ENCODE data around the gene ACTR3C. TPM values are rescaled to one million over a fixed set of nuclear protein-coding genes. Genes with fewer than 3 reads are reported as not detected.
"Not testable (repeated sequence)": the region's sequence is repeated elsewhere in the genome, so short reads cannot be mapped to it uniquely, and the experiment has no call there.

Gene ACTR3C
- total RNA-seq, 1 experiment from 2014 or later, result 8.0 TPM

DNA sequence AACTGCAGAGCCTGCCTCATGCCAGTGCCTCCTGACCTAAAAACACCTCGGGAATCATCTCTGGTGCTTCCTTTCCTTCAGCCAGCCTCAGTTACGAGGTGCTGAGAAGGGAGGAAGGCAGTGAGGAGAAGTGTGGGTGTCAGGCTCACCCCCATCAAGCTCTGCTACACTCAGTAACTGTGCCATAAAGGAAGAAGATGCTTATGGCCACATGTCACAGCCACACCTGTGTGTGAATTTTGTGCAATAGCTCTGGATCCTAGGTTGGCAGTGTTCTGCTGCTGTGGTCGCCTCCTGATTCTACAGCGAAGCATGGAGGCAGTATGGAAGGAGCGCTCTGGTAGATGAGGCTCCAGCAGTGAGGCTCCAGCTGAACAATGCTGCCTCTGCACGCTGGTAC, 34.5 kb downstream of the ACTR3C start:
- DNase-seq; H3K27ac Mint-ChIP-seq (ENCODE audit: unreplicated experiment); H3K9me3 Mint-ChIP-seq (ENCODE audit: unreplicated experiment); H3K36me3 Mint-ChIP-seq (ENCODE audit: insufficient read depth, unreplicated experiment); POLR2A ChIA-PET; CTCF ChIA-PET; BruUV-seq (replicated peaks); H3K4me3 Mint-ChIP-seq (ENCODE audit: unreplicated experiment); H3K27me3 Mint-ChIP-seq (ENCODE audit: insufficient read depth, unreplicated experiment); H3K4me3 ChIP-seq (ENCODE audit: low read depth, low read length); H3K4me1 ChIP-seq; intact Hi-C loops (cut with micrococcal nuclease; ENCODE audit: unreplicated experiment); H3K9me3 ChIP-seq; H3K27me3 ChIP-seq (replicated peaks; ENCODE audit: control insufficient read depth, insufficient read depth, low read length); H3K36me3 ChIP-seq (ENCODE audit: control insufficient read depth, insufficient read depth, low read length); H3K4me1 Mint-ChIP-seq (ENCODE audit: low read depth, unreplicated experiment): not testable (repeated sequence)

GRCh38 chr7:150287815-150288214, 35.5 kb downstream of the ACTR3C start:
- H3K4me3 Mint-ChIP-seq (ENCODE audit: unreplicated experiment); H3K27me3 Mint-ChIP-seq (ENCODE audit: insufficient read depth, unreplicated experiment); H3K27ac Mint-ChIP-seq (ENCODE audit: unreplicated experiment); H3K4me3 ChIP-seq (ENCODE audit: low read depth, low read length); H3K9me3 Mint-ChIP-seq (ENCODE audit: unreplicated experiment); CTCF ChIA-PET; BruUV-seq (replicated peaks); H3K4me1 Mint-ChIP-seq (ENCODE audit: low read depth, unreplicated experiment); H3K27me3 ChIP-seq (replicated peaks; ENCODE audit: control insufficient read depth, insufficient read depth, low read length); DNase-seq; H3K36me3 Mint-ChIP-seq (ENCODE audit: insufficient read depth, unreplicated experiment); H3K4me1 ChIP-seq; POLR2A ChIA-PET; H3K9me3 ChIP-seq; H3K36me3 ChIP-seq (ENCODE audit: control insufficient read depth, insufficient read depth, low read length): not testable (repeated sequence)
- intact Hi-C loops (cut with micrococcal nuclease; ENCODE audit: unreplicated experiment), result loop anchor here (2.0 kb wide), 1 partner anchor 35 kb away; the partner anchor contains the start of genes ACTR3C and LRRC61

GRCh38 chr7:150285849-150286754, 37.2 kb downstream of the ACTR3C start:
- H3K4me3 ChIP-seq (ENCODE audit: low read depth, low read length); H3K27ac Mint-ChIP-seq (ENCODE audit: unreplicated experiment); H3K36me3 Mint-ChIP-seq (ENCODE audit: insufficient read depth, unreplicated experiment); H3K4me1 Mint-ChIP-seq (ENCODE audit: low read depth, unreplicated experiment); BruUV-seq (replicated peaks); H3K9me3 Mint-ChIP-seq (ENCODE audit: unreplicated experiment); H3K27me3 ChIP-seq (replicated peaks; ENCODE audit: control insufficient read depth, insufficient read depth, low read length); H3K4me1 ChIP-seq; H3K36me3 ChIP-seq (ENCODE audit: control insufficient read depth, insufficient read depth, low read length); POLR2A ChIA-PET; H3K27me3 Mint-ChIP-seq (ENCODE audit: insufficient read depth, unreplicated experiment); H3K9me3 ChIP-seq: not testable (repeated sequence)
- TF ChIP-seq CTCF (IDR thresholded peaks at IDR 0.05; ENCODE audit: insufficient read depth in 1 of 2, low read depth in 1 of 2, low read length in 1 of 2, severe bottlenecking in 1 of 2, unreplicated experiment in 1 of 2), result peak; percentile 46 to 70
- DNase-seq, result peak; percentile 51 to 52
- intact Hi-C loops (cut with micrococcal nuclease; ENCODE audit: unreplicated experiment), result loop anchor here (1.0 to 2.0 kb wide), 2 partner anchors 37 to 135 kb away; partner anchors contain the start of genes ACTR3C and LRRC61
- CTCF ChIA-PET, result interaction anchor here (1.2 kb wide), 1 partner anchor 135 kb away, joined by 3 read pairs; no protein-coding TSS in a partner anchor
- H3K4me3 Mint-ChIP-seq (ENCODE audit: unreplicated experiment), result peak overlapping the region; percentile 30

- H3K27me3 ChIP-seq (replicated peaks; ENCODE audit: control insufficient read depth, insufficient read depth, low read length); H3K36me3 ChIP-seq (ENCODE audit: control insufficient read depth, insufficient read depth, low read length); CTCF ChIA-PET; H3K4me3 Mint-ChIP-seq (ENCODE audit: unreplicated experiment); H3K9me3 ChIP-seq; H3K9me3 Mint-ChIP-seq (ENCODE audit: unreplicated experiment); H3K27ac Mint-ChIP-seq (ENCODE audit: unreplicated experiment); H3K4me1 Mint-ChIP-seq (ENCODE audit: low read depth, unreplicated experiment); intact Hi-C loops (cut with micrococcal nuclease; ENCODE audit: unreplicated experiment); H3K4me3 ChIP-seq (ENCODE audit: low read depth, low read length); H3K36me3 Mint-ChIP-seq (ENCODE audit: insufficient read depth, unreplicated experiment); POLR2A ChIA-PET; H3K27me3 Mint-ChIP-seq (ENCODE audit: insufficient read depth, unreplicated experiment); H3K4me1 ChIP-seq; DNase-seq; BruUV-seq (replicated peaks): not testable (repeated sequence)
Observed at GRCh38 chr7:150283608-150284007, 39.7 kb downstream of the ACTR3C start.

DNA sequence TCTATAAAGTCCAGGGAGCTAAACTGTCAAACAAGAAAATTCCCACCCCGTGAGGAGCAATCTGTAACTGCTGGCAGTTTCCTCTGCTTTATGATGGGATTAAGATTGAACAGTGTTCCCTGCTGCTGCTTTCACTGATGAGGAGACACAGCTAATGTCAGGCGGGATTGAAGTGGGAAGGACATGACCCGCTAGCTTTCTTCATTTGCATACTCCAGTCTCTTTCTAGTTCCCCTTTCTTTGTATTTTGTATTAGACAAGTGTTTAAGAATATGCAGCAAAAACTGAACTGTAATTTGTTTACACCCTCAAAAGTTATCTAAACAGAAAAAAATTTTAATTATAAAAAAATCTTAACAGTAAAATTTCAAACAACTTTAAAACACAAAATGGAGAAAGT, 40.2 kb downstream of the ACTR3C start:
- CTCF ChIA-PET; H3K36me3 Mint-ChIP-seq (ENCODE audit: insufficient read depth, unreplicated experiment); H3K9me3 Mint-ChIP-seq (ENCODE audit: unreplicated experiment); BruUV-seq (replicated peaks); H3K9me3 ChIP-seq; H3K4me3 Mint-ChIP-seq (ENCODE audit: unreplicated experiment); H3K4me1 Mint-ChIP-seq (ENCODE audit: low read depth, unreplicated experiment); H3K36me3 ChIP-seq (ENCODE audit: control insufficient read depth, insufficient read depth, low read length); DNase-seq; intact Hi-C loops (cut with micrococcal nuclease; ENCODE audit: unreplicated experiment); H3K4me3 ChIP-seq (ENCODE audit: low read depth, low read length); H3K27ac Mint-ChIP-seq (ENCODE audit: unreplicated experiment); POLR2A ChIA-PET; H3K27me3 ChIP-seq (replicated peaks; ENCODE audit: control insufficient read depth, insufficient read depth, low read length); H3K4me1 ChIP-seq; H3K27me3 Mint-ChIP-seq (ENCODE audit: insufficient read depth, unreplicated experiment): not testable (repeated sequence)

GRCh38 chr7:150281681-150282403, 41.5 kb downstream of the ACTR3C start:
- POLR2A ChIA-PET; H3K4me1 Mint-ChIP-seq (ENCODE audit: low read depth, unreplicated experiment); BruUV-seq (replicated peaks): not testable (repeated sequence)

More at GRCh38 chr7:150281681-150282403, 41.5 kb downstream of the ACTR3C start:
- H3K27me3 ChIP-seq (replicated peaks; ENCODE audit: control insufficient read depth, insufficient read depth, low read length); intact Hi-C loops (cut with micrococcal nuclease; ENCODE audit: unreplicated experiment); H3K4me1 ChIP-seq; DNase-seq; H3K4me3 Mint-ChIP-seq (ENCODE audit: unreplicated experiment); H3K9me3 Mint-ChIP-seq (ENCODE audit: unreplicated experiment); CTCF ChIA-PET; H3K9me3 ChIP-seq; H3K4me3 ChIP-seq (ENCODE audit: low read depth, low read length); H3K27ac Mint-ChIP-seq (ENCODE audit: unreplicated experiment); H3K36me3 Mint-ChIP-seq (ENCODE audit: insufficient read depth, unreplicated experiment); H3K36me3 ChIP-seq (ENCODE audit: control insufficient read depth, insufficient read depth, low read length); H3K27me3 Mint-ChIP-seq (ENCODE audit: insufficient read depth, unreplicated experiment): not testable (repeated sequence)
